Activated T-helper 2 cell treated with anti-CD3 and anti-CD28 coated beads, Interferon-gamma antibody, Interleukin-2, Interleukin-4, amounts not matched to agents 10 μg/mL and 5 μg/mL and 100 μg/mL, durations not matched to agents 14 hours and 24 hours and 36 hours (primary cell): ENCODE measurements around the gene MARK4. TPM values are rescaled to one million over a fixed set of nuclear protein-coding genes. Genes with fewer than 3 reads are reported as not detected.

Experiments used
- total RNA-seq: library from RNA; stranded (reverse); gene quantifications from 2 replicates; pipeline ENCODE4 v1.2.3, GENCODE V29; 2022

Gene MARK4
- total RNA-seq, 1 donor from 2014 or later: 28.9 TPM

Other genes starting within 250 kb of the MARK4 start
- gene RELB, start 249.8 kb upstream of the MARK4 start, total RNA-seq: 62.7 and 70.3 TPM in 2 replicates
- gene CLASRP, start 212.2 kb upstream of the MARK4 start, total RNA-seq: 102 and 105 TPM in 2 replicates
- gene ZNF296, start 174.8 kb upstream of the MARK4 start, total RNA-seq: 3.9 and 5.8 TPM in 2 replicates
- gene GEMIN7, start 172.0 kb upstream of the MARK4 start, total RNA-seq: 44.9 and 49.4 TPM in 2 replicates
- 15.7 and 18.4 TPM in 2 replicates for gene PPP1R37, start 158.1 kb upstream of the MARK4 start, total RNA-seq
- 0.07 and 0.09 TPM in 2 replicates for gene NKPD1, start 90.3 kb upstream of the MARK4 start, total RNA-seq
- gene TRAPPC6A, start 73.0 kb upstream of the MARK4 start, total RNA-seq: 27.4 and 31.4 TPM in 2 replicates
- 9.7 and 10.8 TPM in 2 replicates for gene BLOC1S3, start 72.5 kb upstream of the MARK4 start, total RNA-seq
- gene EXOC3L2, start 5.9 kb upstream of the MARK4 start, total RNA-seq: not detected in 2 replicates
- not detected in 2 replicates for gene CKM, start 71.6 kb downstream of the MARK4 start, total RNA-seq
- 0.18 TPM in 1 of 2 replicates, not detected in the other for gene KLC3, start 89.5 kb downstream of the MARK4 start, total RNA-seq
- gene ERCC2, start 119.3 kb downstream of the MARK4 start, total RNA-seq: 32.6 and 34.5 TPM in 2 replicates
- gene PPP1R13L, start 153.8 kb downstream of the MARK4 start, total RNA-seq: 12.8 and 16.6 TPM in 2 replicates
- 16.1 and 16.7 TPM in 2 replicates for gene POLR1G, start 155.4 kb downstream of the MARK4 start, total RNA-seq
- 114 and 118 TPM in 2 replicates for gene ERCC1, start 172.6 kb downstream of the MARK4 start, total RNA-seq
- gene FOSB, start 216.7 kb downstream of the MARK4 start, total RNA-seq: 10.2 and 10.9 TPM in 2 replicates
- 4.0 and 8.1 TPM in 2 replicates for gene RTN2, start 245.8 kb downstream of the MARK4 start, total RNA-seq
- gene PPM1N, start 247.2 kb downstream of the MARK4 start, total RNA-seq: 2.5 and 3.1 TPM in 2 replicates